Rectal smooth muscle tissue (tissue), 1 donor: Measurements from ENCODE around the gene CALM1.

Source experiments
- H3K27ac ChIP-seq: one replicate; pipeline ENCODE4 v1.7.0; 2013; ENCODE audit warnings: low read depth, low read length, inconsistent platforms
- H3K27me3 ChIP-seq: one replicate; pipeline ENCODE4 v1.7.0; 2013; ENCODE audit warnings: low read length; ENCODE audit not compliant: control insufficient read depth, insufficient read depth
- H3K36me3 ChIP-seq: one replicate; pipeline ENCODE4 v1.7.0; 2013; ENCODE audit warnings: low read length; ENCODE audit not compliant: control insufficient read depth, insufficient read depth
- H3K4me1 ChIP-seq: one replicate; pipeline ENCODE4 v1.7.0; 2013; ENCODE audit warnings: low read length; ENCODE audit not compliant: control insufficient read depth, insufficient read depth
- H3K4me3 ChIP-seq: one replicate; pipeline ENCODE4 v1.7.0; 2013; ENCODE audit warnings: low read length
- H3K9ac ChIP-seq: one replicate; pipeline ENCODE4 v1.7.0; 2013; ENCODE audit warnings: low read length

Gene CALM1

GRCh38 chr14:90424075-90424474 is 27.2 kb downstream of the CALM1 start:
- Histone ChIP-seq H3K27me3 (no peaks in the 10 kb centered on the region), H3K4me1 (peaks cover 7% of the 10 kb centered on the region), H3K4me3 (no peak overlapping the region), H3K9ac (no peak overlapping the region), H3K36me3 (no peaks in the 10 kb centered on the region), H3K27ac (no peak overlapping the region)

- H3K9ac ChIP-seq, result no peak overlapping the region
- H3K4me3 ChIP-seq, result no peak overlapping the region
- no peak overlapping the region for H3K27ac ChIP-seq
- H3K27me3 ChIP-seq, result no peaks in the 10 kb centered on the region
- H3K36me3 ChIP-seq, result no peaks in the 10 kb centered on the region
- peaks cover 2% of the 10 kb centered on the region for H3K4me1 ChIP-seq
Measured at GRCh38 chr14:90424686-90425372, 28.0 kb downstream of the CALM1 start.

DNA sequence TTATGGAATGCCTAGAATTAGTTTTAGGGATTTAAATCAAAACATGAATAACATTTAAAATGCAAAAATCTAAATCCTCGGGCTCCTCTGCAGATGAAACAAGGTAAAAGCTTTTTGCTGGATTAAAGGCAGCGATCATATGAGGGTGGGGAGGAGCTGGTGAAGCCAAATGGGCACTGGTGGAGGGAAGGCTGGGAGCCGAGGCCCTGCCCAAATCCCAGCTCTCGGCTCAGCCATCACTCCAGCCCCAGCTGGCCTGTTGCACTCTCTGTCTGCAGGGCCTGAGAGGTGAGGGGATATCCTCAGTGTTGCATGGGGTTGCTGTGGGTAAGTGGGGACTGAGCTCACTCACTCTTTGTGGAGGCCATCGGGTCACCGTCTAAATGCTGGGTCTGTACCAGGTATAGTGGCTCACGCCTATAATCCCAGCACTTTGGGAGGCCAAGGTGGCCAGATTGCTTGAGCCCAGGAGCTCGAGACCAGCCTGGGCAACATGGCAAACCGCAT is 28.6 kb downstream of the CALM1 start:
- no peak overlapping the region for H3K4me3 ChIP-seq
- H3K27ac ChIP-seq, result no peak overlapping the region
- no peaks in the 10 kb centered on the region for H3K36me3 ChIP-seq
- peaks cover 2% of the 10 kb centered on the region for H3K4me1 ChIP-seq
- H3K27me3 ChIP-seq, result no peaks in the 10 kb centered on the region
- no peak overlapping the region for H3K9ac ChIP-seq

DNA sequence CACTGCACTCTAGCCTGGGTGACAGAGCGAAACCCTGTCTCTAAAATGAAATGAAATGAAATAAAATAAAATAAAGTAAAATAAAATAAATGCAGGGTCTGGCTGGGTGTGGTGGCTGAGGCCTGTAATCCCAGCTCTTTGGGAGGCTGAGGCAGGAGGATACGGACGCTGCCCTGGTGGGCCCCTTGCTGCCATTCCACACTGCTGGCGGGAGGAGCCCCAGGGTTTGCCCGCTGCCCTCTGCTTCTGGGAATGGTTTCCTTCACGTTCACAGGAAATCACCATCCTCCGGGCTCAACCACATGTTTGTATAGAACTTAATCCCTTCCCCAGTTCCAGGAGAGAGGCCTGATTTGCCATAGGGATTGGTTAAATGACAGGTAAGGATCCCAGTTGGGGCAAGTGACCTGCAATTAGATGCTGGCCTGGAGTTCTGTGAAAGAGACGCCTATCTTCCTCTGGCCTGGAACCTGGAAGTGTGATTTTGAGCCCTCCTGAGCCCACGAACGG is 29.3 kb downstream of the CALM1 start:
- Histone ChIP-seq H3K27ac (no peak overlapping the region), H3K27me3 (no peaks in the 10 kb centered on the region), H3K36me3 (no peaks in the 10 kb centered on the region), H3K4me3 (no peak overlapping the region), H3K9ac (no peak overlapping the region), H3K4me1 (peaks cover 2% of the 10 kb centered on the region)

DNA sequence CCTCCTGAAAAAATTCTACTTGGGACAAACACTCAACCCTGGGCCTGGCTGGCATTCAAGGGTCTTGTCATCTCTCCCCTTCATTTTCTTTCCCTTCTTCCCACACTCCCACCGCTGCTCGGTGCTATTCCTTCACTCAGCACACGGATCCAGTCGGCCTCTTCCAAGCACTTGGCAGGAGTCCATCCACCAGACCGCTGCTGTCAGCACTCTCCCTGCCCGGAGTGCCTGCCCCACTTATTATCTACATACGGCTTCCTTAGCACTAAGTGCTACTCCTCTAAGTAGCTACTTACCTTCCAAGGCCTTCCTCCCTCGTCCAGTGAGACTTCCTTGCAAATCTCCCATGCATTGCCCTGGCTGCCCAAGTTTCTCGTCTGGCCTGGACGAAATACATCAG is 29.8 kb downstream of the CALM1 start:
- no peaks in the 10 kb centered on the region for H3K27me3 ChIP-seq
- no peak overlapping the region for H3K9ac ChIP-seq
- no peaks in the 10 kb centered on the region for H3K36me3 ChIP-seq
- peaks cover 2% of the 10 kb centered on the region for H3K4me1 ChIP-seq
- no peak overlapping the region for H3K27ac ChIP-seq
- H3K4me3 ChIP-seq, result no peak overlapping the region

GRCh38 chr14:90427848-90428426 is 31.1 kb downstream of the CALM1 start:
- Histone ChIP-seq H3K9ac (no peak overlapping the region), H3K27ac (no peak overlapping the region), H3K4me1 (peaks cover 2% of the 10 kb centered on the region), H3K27me3 (no peaks in the 10 kb centered on the region), H3K4me3 (no peak overlapping the region), H3K36me3 (no peaks in the 10 kb centered on the region)

DNA sequence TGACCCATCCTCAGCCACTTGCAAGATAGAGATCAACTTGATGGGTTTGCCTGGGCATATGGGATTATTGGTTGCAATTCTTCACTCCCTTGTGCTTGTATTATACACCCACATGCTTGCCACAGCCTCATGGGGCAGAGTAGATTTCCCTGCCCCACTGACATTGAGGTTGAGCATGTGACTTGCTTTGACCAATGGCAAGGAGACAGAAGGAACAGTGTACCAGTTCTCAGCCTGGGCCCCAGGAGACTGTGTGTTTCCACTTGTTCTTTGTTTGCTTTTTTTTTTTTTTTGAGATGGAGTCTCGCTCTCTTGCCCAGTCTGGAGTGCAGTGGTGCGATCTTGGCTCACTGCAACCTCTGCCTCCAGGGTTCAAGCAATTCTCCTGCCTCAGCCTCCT is 31.8 kb downstream of the CALM1 start:
- Histone ChIP-seq H3K36me3 (no peaks in the 10 kb centered on the region), H3K27ac (no peak overlapping the region), H3K27me3 (no peaks in the 10 kb centered on the region), H3K4me3 (no peak overlapping the region), H3K4me1 (peaks cover 2% of the 10 kb centered on the region), H3K9ac (no peak overlapping the region)

DNA sequence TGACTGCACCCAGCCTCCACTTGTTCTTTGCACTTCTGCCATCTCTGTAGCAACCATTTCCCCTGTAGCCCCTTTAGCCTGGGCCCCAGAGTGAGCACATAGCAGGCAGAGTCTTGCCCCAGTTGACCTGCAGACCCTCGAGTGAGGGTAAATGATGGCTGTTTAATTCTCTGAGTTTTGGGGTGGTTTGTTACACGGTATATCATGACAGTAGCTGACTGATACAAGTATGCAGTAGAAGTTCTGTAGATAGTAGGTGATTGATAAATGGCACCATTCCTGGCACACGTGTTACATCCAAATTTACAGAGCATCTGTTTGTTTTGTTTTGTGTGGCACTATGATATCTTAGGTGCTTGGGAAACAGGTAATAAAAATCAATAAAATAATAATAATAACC is 32.4 kb downstream of the CALM1 start:
- H3K27me3 ChIP-seq, result no peaks in the 10 kb centered on the region
- no peaks in the 10 kb centered on the region for H3K36me3 ChIP-seq
- H3K27ac ChIP-seq, result no peak overlapping the region
- peaks cover 2% of the 10 kb centered on the region for H3K4me1 ChIP-seq
- no peak overlapping the region for H3K9ac ChIP-seq
- no peak overlapping the region for H3K4me3 ChIP-seq

- H3K27ac ChIP-seq, result no peak overlapping the region
Measured at GRCh38 chr14:90429754-90430153, 32.9 kb downstream of the CALM1 start.

DNA sequence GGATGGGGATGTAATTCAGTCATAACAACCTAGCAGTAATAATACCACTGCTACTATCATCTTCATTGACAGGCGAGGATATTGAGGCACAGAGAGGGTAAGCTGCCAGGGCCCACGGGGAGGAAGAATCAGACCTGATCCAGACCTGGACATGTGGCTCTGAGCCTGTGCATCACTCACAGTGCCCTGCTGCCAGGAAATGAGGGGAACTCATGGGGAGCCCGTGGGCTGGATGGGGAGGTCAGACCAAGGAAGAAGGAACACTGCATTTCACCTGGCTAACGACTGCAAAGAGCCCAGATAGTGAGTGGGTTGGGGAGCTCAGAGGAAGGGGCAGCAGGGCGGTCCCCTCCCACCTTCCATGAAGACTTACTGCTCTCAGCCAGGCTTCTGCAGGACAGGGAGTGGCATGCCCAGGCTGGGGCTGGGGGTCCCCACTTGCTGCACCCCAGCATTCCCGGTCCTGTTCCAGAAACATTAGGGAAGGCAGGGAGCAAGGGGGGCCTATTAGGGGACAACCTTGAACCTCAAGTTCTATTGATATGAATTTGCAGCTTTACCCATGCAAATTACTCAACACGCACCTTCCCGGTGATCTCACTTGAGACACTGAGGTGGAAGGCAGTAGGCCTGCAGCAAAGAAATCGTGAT is 37.7 kb downstream of the CALM1 start:
- Histone ChIP-seq H3K27ac (no peak overlapping the region), H3K4me1 (no peaks in the 10 kb centered on the region), H3K36me3 (no peaks in the 10 kb centered on the region), H3K4me3 (no peak overlapping the region), H3K9ac (no peak overlapping the region), H3K27me3 (no peaks in the 10 kb centered on the region)

More at GRCh38 chr14:90429754-90430153, 32.9 kb downstream of the CALM1 start:
- no peaks in the 10 kb centered on the region for H3K36me3 ChIP-seq
- H3K27me3 ChIP-seq, result no peaks in the 10 kb centered on the region
- no peak overlapping the region for H3K9ac ChIP-seq
- no peak overlapping the region for H3K4me3 ChIP-seq
- H3K4me1 ChIP-seq, result peaks cover 2% of the 10 kb centered on the region

- Histone ChIP-seq H3K27me3 (no peaks in the 10 kb centered on the region), H3K27ac (no peak overlapping the region), H3K36me3 (no peaks in the 10 kb centered on the region), H3K9ac (no peak overlapping the region), H3K4me1 (no peaks in the 10 kb centered on the region), H3K4me3 (no peak overlapping the region)
Measured at GRCh38 chr14:90438841-90439240, 42.0 kb downstream of the CALM1 start.

DNA sequence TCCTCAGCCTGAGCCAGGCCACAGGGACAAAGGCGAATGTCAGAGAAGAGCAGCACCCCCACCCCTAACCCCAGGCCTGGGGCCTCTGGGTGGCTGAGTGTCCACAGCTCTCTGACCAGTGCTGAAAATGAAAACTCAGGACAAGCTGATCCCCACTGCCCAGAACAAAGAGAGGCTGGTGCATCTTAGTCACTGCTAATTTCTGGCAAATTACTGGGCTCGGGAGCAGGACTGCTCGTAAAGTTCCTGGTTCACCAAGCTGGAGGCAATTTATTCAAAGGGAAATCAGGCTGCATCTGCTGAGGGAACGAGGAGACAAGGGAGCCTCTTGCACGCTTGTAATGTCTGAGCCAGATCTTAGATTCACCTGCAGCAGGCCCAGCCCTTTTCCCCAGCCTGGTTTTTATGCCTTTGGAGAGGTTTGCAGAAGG is 43.2 kb downstream of the CALM1 start:
- H3K4me1 ChIP-seq, result no peaks in the 10 kb centered on the region
- H3K27me3 ChIP-seq, result no peaks in the 10 kb centered on the region
- H3K9ac ChIP-seq, result no peak overlapping the region
- no peak overlapping the region for H3K4me3 ChIP-seq
- H3K36me3 ChIP-seq, result no peaks in the 10 kb centered on the region
- H3K27ac ChIP-seq, result no peak overlapping the region
